SK-MEL-5 (cell line): ENCODE results near the gene A1BG. TPM values are rescaled to one million over a fixed set of nuclear protein-coding genes. Genes with fewer than 3 reads are reported as not detected.
"Not testable (repeated sequence)": the region's sequence is repeated elsewhere in the genome, so short reads cannot be mapped to it uniquely, and the experiment has no call there.

Source experiments
- DNase-seq: peaks from one replicate; pipeline ENCODE4 v3.0.0-alpha.2; 2016; ENCODE audit warnings: low read depth, low spot score
- in situ Hi-C: cut with HindIII; loops from 2 replicates; pipeline ENCODE4 v1.10.0; 2016; ENCODE audit warnings: low sequenced_read_pairs, high pct_unique_total_duplicates, low pct_unique_long_range_greater_than_20kb
- small RNA-seq, 2 experiments: library from RNA; depleted of rRNA; stranded (forward); fragments of <200 nt; gene quantifications; one replicate each; pipeline ENCODE3, GENCODE V24; 2014
- total RNA-seq: library from RNA; depleted of rRNA; stranded (reverse); fragments of >200 nt; shearing (Covaris generic); gene quantifications from 2 replicates; pipeline ENCODE4 v1.2.3, GENCODE V29; 2014; rRNA removed

A1BG gene
- total RNA-seq, 1 experiment from 2014 or later, result 23.4 TPM

- in situ Hi-C loops, result no loop called here
- no peak for DNase-seq
These were observed 27.8 kb downstream of the A1BG start for GRCh38 chr19:58325311-58326022.

- DNase-seq, result no peak
- in situ Hi-C loops, result no loop called here
These were observed 34.1 kb downstream of the A1BG start for GRCh38 chr19:58319241-58319640.

GRCh38 chr19:58318297-58318696 is 35.0 kb downstream of the A1BG start:
- no peak for DNase-seq
- in situ Hi-C loops, result no loop called here

GRCh38 chr19:58317476-58318072 is 35.7 kb downstream of the A1BG start:
- in situ Hi-C loops, result no loop called here
- peak; percentile 6 for DNase-seq

GRCh38 chr19:58315580-58315979 is 37.7 kb downstream of the A1BG start:
- in situ Hi-C loops, result no loop called here
- DNase-seq, result no peak

- no peak for DNase-seq
- in situ Hi-C loops, result no loop called here
These were observed 41.9 kb downstream of the A1BG start for GRCh38 chr19:58311345-58311865.

- DNase-seq, in situ Hi-C loops: not testable (repeated sequence)
These were observed 42.6 kb downstream of the A1BG start for GRCh38 chr19:58310685-58311084.

- in situ Hi-C loops, result no loop called here
- no peak for DNase-seq
These were observed 45.6 kb downstream of the A1BG start for GRCh38 chr19:58307736-58308135.

- no peak for DNase-seq
- in situ Hi-C loops, result no loop called here
These were observed 47.4 kb downstream of the A1BG start for GRCh38 chr19:58305932-58306323.

- DNase-seq, result peak; percentile 97
- in situ Hi-C loops, result no loop called here
These were observed 48.0 kb downstream of the A1BG start, which contains the start of gene ERVK3-1 for GRCh38 chr19:58305065-58305931. TSS of gene ERVK3-1 (plus strand) at chr19:58305377. CDS start at chr19:58312169, 6,792 bp downstream.

GRCh38 chr19:58304748-58305064 is 48.6 kb downstream of the A1BG start:
- in situ Hi-C loops, result no loop called here
- DNase-seq, result no peak

- in situ Hi-C loops, result no loop called here
- no peak for DNase-seq
These were observed 49.0 kb downstream of the A1BG start for GRCh38 chr19:58304255-58304654.

GRCh38 chr19:58300620-58301019 is 52.7 kb downstream of the A1BG start:
- in situ Hi-C loops, result no loop called here
- DNase-seq, result no peak

- in situ Hi-C loops, result no loop called here
- DNase-seq, result no peak
These were observed 57.2 kb downstream of the A1BG start for GRCh38 chr19:58296104-58296503.

Small RNAs within 50 kb of the gene (small RNA-seq; reads per million reads assigned to genes)
- gene MIR4754 (0 to 0.02 reads per million in 2 experiments), gene MIR6806 (0 reads per million in 2 experiments), gene RNA5SP473 (0.12 to 1.6 reads per million in 2 experiments)

Other genes with a start within 250 kb of the A1BG start
- gene ZNF329, start 202.7 kb downstream of the A1BG start, total RNA-seq, result 9.3 and 10.7 TPM in 2 replicates
- gene ZNF274, start 170.4 kb downstream of the A1BG start, total RNA-seq, result 11.9 and 14.3 TPM in 2 replicates
- 7.6 and 8.3 TPM in 2 replicates for gene ZNF544, start 124.6 kb downstream of the A1BG start, total RNA-seq
- gene ZNF8, start 74.5 kb downstream of the A1BG start, total RNA-seq, result 2.9 and 3.6 TPM in 2 replicates
- 48.0 and 48.1 TPM in 2 replicates for gene ERVK3-1, start 48.1 kb downstream of the A1BG start, total RNA-seq
- 2.9 and 3.2 TPM in 2 replicates for gene ZSCAN22, start 26.5 kb downstream of the A1BG start, total RNA-seq
- 0.40 and 1.3 TPM in 2 replicates for gene ZNF497, start 9.3 kb upstream of the A1BG start, total RNA-seq
- gene ZNF837, start 27.5 kb upstream of the A1BG start, total RNA-seq, result 0.40 and 0.87 TPM in 2 replicates
- 1,789 and 1,795 TPM in 2 replicates for gene RPS5, start 33.8 kb upstream of the A1BG start, total RNA-seq
- gene RNF225, start 42.2 kb upstream of the A1BG start, total RNA-seq, result not detected in 2 replicates
- 12.5 and 13.9 TPM in 2 replicates for gene ZNF584, start 55.2 kb upstream of the A1BG start, total RNA-seq
- gene ZNF132, start 86.7 kb upstream of the A1BG start, total RNA-seq, result 0.16 and 0.35 TPM in 2 replicates
- 6.8 TPM in 2 replicates for gene ZNF324B, start 98.1 kb upstream of the A1BG start, total RNA-seq
- gene ZNF324, start 113.6 kb upstream of the A1BG start, total RNA-seq, result 6.3 and 7.7 TPM in 2 replicates
- 7.6 and 8.7 TPM in 2 replicates for gene ZNF446, start 122.9 kb upstream of the A1BG start, total RNA-seq
- 0.13 and 0.16 TPM in 2 replicates for gene SLC27A5, start 158.5 kb upstream of the A1BG start, total RNA-seq
- 1.9 and 3.3 TPM in 2 replicates for gene ZBTB45, start 166.3 kb upstream of the A1BG start, total RNA-seq
- 346 and 425 TPM in 2 replicates for gene TRIM28, start 190.6 kb upstream of the A1BG start, total RNA-seq
- gene CHMP2A, start 201.6 kb upstream of the A1BG start, total RNA-seq, result 82.6 and 89.4 TPM in 2 replicates
- 82.8 and 85.3 TPM in 2 replicates for gene UBE2M, start 205.1 kb upstream of the A1BG start, total RNA-seq
- gene MZF1, start 219.8 kb upstream of the A1BG start, total RNA-seq, result 5.4 and 5.9 TPM in 2 replicates